Activated naive CD4-positive, alpha-beta T cell treated with Interleukin-2 at 50 U/mL for 16 hours (primary cell): ENCODE measurements around the gene BARHL1.

Experiments used
- DNase-seq: peaks from one replicate; pipeline ENCODE4 v3.0.0-alpha.2; 2020

The BARHL1 gene

GRCh38 chr9:132582276-132582785, at the start of gene BARHL1:
TSS of gene BARHL1 (plus strand) at chr9:132582606. CDS start at chr9:132582798, 192 bp downstream.
- no peak for DNase-seq

DNA sequence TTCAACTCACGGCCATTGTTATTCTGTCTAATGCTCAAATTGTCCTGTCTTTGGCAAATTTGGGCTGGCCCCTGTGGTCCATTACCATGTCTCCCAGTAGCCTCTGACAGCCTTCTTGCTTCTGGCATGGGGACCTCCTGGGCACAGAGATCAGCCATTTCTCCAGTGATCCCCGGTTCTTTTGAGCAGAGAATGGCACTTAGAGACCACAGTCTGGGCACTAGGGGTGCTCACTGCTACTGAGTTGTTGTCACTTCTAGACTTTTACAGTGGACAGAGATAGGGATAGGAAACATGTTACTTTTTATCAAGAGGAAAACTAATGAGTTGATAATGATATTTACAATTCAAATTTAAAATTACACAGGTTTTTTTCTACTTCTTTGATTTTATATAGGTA, 47.6 kb upstream of the BARHL1 start:
- no peak for DNase-seq

DNA sequence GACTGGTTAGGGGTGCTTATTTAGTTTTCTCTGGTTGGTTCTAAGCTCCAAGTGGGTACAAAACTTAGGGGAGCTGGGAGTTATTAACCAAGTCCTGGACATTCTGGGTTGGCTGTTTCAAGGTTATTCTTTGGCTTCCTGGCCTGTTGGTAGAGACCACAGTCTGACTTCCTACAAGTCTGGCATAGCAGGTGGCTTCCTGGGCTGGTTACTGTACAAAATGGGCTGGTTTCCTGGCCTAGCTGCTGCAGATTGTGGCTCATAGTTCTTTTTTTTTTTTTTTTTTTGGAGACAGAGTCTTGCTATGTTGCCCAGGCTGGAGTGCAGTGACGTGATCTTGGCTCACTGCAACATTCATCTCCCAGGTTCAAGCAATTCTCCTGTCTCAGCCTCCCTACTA, 46.3 kb upstream of the BARHL1 start:
- no peak for DNase-seq

GRCh38 chr9:132537352-132537751, 45.1 kb upstream of the BARHL1 start:
- no peak for DNase-seq

DNA sequence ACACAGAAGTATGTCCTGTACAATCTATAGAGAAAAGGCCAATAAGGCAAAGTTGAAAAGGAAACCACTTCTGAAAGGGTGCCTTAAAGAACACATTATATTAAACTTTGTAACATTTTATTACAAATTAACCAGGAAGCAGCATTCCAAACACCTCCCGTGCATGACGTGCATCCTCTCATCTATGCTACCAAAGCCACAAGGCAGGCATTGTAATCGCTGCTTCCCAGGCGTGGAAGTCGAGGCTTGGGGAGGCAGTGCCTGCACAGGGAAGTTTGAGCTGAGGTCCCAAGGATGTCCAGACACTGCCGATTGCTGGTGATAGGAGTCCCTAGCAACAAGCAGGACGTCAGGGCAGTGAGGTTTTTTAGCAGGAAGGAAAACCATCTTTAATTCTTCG, 44.3 kb upstream of the BARHL1 start:
- DNase-seq = no peak

GRCh38 chr9:132539096-132539495, 43.3 kb upstream of the BARHL1 start:
- DNase-seq = no peak

DNA sequence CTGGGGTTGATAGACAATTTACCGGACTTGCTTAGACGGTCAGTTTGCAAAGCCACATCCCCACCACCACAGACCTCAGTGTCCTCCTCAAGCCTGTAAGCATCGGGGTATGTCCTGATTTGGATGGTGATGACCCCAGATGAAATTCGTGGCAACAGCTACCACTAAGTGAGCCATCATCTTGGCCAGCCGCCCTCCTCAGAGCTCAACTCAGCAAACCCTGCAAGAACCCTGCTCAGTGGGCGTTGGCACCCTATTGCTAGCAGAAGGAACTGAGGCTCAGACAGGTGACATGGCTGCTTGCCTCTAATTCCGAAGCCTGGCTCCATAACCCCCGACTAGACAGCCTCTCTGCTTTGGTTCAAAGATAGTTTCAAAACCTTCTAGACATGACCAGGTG, 41.4 kb upstream of the BARHL1 start:
- DNase-seq = no peak

DNA sequence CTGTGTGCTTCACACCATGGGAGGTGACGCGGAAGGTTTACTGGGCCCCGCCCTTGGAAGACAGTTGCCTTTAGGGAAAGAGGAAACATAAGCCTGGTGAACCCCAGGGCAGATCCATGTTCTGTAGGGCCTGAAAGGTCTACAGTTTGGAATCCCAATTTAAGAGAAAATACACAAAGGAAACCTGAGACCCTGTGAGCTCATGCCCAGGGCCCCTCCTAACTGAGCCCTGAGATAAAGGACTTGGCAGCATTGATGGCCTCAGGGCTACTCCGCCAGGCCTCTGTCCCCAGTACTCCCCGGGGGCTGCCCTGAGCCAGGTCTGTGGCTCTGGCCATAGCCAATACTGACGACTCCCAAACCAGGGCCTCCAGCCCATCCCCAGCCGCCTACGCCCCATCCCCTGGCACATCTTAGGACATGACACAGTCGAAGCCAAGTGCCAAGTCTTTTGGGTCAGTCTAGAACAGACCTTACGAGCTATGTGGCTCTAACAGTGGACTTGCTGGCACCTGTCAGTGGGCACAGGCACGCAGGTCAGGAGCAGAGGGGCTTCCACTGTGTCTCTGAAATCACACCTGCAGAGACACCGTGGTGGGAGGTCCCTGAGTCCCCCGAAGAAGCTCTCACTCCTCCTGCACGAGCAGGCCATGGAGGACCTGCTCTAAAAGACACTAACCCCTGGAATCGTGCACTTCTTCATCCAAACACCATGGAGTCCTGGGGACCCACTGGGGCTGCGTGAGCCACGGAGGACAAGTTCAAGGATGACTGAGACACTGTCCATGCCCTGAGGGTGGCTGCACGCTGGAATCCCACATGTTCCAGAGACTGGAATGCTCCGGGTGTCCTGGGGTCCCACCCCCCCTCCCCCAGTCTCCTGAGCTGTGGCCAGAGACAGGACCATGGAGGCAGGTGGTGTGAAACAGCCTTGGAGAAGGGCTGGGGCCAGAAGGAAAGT, 40.3 kb upstream of the BARHL1 start:
- no peak for DNase-seq

- no peak for DNase-seq
These were observed 39.2 kb upstream of the BARHL1 start for GRCh38 chr9:132543251-132543650.

- DNase-seq = no peak
These were observed 38.4 kb upstream of the BARHL1 start for GRCh38 chr9:132543960-132544359.

DNA sequence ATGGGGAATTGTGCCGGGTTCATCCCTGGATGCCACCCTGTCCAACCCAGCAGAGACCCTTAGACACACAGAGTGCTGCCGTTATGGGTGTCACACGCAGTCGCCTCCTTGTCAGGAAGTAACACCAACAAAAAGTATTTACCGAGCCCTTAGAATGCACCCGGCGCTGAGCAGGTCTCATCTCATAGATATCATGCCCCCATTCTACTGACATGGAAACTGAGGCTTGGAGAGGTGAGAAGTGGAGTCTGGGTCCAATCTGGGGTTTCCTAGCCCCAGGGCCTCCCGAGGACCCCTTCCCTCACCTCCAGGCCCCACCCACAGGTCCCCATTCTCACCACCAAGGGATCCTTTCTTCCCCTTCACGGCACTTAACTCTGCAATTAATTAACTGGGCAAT, 36.8 kb upstream of the BARHL1 start:
- no peak for DNase-seq

- DNase-seq = no peak
These were observed 36.0 kb upstream of the BARHL1 start for GRCh38 chr9:132546148-132547051.

DNA sequence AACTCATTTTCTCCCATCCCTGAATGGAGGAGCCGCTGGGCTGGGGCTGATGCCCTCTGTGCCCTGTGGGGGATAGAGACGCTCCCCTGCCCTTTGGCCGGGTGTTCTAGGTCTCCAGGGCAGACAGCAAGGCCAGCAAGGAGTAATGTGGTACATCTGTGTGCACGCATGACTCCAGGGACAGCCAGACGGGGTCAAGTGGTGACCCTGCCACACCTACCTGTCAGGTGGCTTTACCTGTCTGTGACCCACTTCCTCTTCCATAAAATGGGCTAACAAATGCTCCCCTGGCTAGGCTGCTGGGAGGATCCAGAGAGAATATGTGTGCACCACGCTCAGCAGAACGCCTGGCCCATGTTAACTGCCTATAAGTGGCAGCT, 35.4 kb upstream of the BARHL1 start:
- DNase-seq = no peak

DNA sequence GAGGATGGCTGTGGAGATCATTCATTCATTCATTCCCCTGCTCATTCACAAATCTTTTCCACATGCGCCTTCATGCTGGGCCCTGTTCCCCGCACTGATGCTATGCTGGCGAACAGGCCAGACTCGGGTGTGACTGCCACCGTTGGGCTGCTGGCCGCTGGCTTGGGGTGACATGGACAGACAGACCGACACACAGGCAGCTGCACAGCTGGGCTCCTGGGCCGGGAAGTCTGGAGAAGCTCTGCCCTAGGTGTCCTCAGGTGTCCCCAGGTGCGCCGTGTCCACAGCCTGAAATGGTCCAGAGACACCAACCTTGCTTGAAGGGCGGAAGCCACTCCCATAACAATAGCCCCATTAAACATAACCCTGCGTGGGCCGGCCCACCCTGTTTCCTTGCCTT, 35.0 kb upstream of the BARHL1 start:
- no peak for DNase-seq

GRCh38 chr9:132547976-132548730, 34.3 kb upstream of the BARHL1 start:
- DNase-seq = no peak

DNA sequence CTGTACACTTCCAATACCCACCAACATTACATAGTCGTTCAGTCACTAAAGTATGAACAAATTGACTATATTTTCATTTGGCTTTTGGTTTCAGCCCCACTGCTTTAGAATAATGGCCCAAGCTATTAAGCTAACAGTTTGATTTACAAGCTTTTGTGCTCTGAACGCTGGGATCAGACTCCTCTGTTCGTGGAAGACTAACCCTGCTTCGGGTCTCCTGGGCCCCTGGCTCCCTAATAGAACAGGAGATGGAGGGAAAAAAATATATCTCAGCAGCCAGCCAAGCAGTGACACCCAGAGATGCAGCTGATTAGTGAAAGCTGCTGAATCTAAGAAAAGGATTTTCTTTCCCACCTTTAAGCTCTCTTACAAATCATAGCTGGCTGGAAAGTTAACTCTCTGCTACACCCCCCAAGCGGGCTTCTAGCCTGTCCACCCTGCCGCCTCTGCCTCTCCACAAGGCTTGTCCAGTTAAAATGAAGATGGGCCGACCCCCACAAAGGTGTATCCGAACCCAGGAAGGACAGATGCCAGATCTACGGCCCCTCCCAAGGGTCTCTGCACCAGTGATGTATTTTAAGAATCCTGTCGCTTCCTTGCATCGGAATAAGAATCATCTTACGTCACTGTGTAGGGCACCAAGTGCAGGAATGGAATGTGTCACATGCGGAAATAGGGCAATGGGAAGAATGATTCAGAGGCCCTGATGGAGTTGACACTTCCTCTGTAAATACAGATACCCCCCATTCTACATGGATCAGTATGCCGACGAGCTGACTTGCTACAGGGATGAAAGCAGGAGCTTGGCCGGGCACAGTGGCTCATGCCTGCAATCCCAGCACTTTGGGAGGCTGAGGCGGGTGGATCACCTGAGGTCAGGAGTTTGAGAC, 33.4 kb upstream of the BARHL1 start:
- no peak for DNase-seq

DNA sequence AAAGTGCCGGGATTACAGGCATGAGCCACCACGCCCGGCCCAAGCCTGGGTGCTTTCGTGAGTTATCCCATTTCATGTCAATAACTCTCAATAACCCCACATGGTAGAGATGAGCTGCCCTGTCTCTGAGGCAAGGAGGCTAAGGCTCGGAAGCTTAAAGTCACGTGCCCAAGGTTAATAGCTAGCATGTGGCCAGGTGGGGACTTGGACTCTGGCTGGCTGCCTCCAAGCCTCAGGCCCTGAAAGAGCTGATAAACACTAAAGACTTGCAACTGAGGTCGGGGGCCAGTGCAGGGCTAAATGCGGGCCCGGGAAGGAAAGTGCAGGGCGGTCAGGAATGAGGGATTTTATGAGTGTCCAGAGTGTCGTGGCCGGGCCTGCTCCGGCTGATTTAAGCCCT, 30.9 kb upstream of the BARHL1 start:
- no peak for DNase-seq

DNA sequence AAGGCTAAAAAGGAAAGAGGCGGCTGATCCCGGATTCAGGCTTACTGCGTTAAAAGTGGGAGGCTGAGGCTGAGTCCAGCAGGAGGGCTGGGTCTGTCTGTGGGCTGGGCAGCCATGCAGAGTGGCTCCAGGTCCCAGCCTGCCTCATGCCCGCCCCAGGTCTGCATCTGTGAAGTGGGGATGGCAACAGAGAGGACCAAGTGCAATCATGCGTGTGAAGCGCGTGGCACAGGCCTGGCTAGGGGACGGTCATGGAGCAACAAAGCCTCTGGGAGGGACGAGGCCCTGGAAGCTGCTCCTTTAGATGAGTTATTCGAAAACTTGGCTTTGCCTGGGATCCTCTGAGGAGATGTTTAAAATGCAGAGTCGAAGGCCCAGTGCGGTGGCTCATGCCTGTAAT, 30.4 kb upstream of the BARHL1 start:
- no peak for DNase-seq

- DNase-seq = no peak
These were observed 27.7 kb upstream of the BARHL1 start for GRCh38 chr9:132554755-132555154.

DNA sequence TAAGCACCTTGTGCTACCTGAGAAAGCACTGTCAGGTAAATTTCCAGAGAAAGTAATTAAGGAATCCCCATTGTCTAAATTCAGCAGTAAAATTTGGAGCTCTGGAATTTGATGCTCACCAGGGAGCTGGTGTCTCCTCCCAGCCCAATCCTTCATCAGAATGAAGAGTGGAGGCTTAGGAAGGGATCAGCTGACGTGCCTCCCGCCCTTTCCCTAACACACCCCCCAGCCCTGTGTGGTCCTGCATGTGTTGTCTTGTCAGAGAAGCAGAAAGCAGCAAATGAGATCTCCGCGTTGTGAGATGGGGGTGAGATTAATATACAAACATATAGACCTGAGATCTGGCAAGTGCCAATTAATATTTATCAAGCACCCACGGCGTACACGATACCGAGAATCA, 26.9 kb upstream of the BARHL1 start:
- no peak for DNase-seq

GRCh38 chr9:132556235-132556634, 26.2 kb upstream of the BARHL1 start:
- no peak for DNase-seq

GRCh38 chr9:132556714-132557113, 25.7 kb upstream of the BARHL1 start:
- DNase-seq = no peak
